HepG2 (cell line): ENCODE measurements around the gene PIAS3. TPM values are rescaled to one million over a fixed set of nuclear protein-coding genes. Genes with fewer than 3 reads are reported as not detected.
A peak's percentile ranks its signal among the peaks of the same experiment; 100 is the strongest.

ENCODE experiments used
- BCL3 ChIP-seq: sonication (generic); formaldehyde crosslinking; IDR thresholded peaks from 2 replicates; pipeline ENCODE4 v1.5.1; 2020; ENCODE audit warnings: mild to moderate bottlenecking, missing genetic modification reagents, moderate library complexity
- BCLAF1 ChIP-seq: fragments of 450-650 bp; IDR thresholded peaks from 2 replicates; pipeline ENCODE4 v1.6.1; 2017; ENCODE audit warnings: mild to moderate bottlenecking
- CSRNP1 ChIP-seq: sonication (generic); formaldehyde crosslinking; IDR thresholded peaks from 2 replicates; pipeline ENCODE4 v1.8.1; 2023; ENCODE audit warnings: mild to moderate bottlenecking, missing genetic modification reagents
- ELF3 ChIP-seq: IDR thresholded peaks from 2 replicates; pipeline ENCODE4 v1.6.1; 2016; ENCODE audit warnings: missing genetic modification reagents, missing compliant biosample characterization
- ERF ChIP-seq: IDR thresholded peaks from 2 replicates; pipeline ENCODE4 v1.6.1; 2018; ENCODE audit warnings: missing biosample characterization, missing genetic modification reagents
- HES4 ChIP-seq: sonication (generic); formaldehyde crosslinking; IDR thresholded peaks from 2 replicates; pipeline ENCODE4 v1.9.0; 2021; ENCODE audit warnings: mild to moderate bottlenecking, missing genetic modification reagents, borderline replicate concordance
- HMGXB4 ChIP-seq, 2 experiments: sonication (generic) in 1 of 2; formaldehyde crosslinking in 1 of 2; IDR thresholded peaks; 2 replicates each; pipeline versions ENCODE4 v1.4.0 to v1.6.1; 2018 to 2020; ENCODE audit warnings: missing genetic modification reagents in 2 of 2, borderline replicate concordance in 1 of 2, low read depth in 1 of 2, mild to moderate bottlenecking in 1 of 2, missing biosample characterization in 1 of 2
- KDM4B ChIP-seq: sonication (generic); formaldehyde crosslinking; IDR thresholded peaks from 2 replicates; pipeline ENCODE4 v1.4.0; 2020; ENCODE audit warnings: missing genetic modification reagents
- MIXL1 ChIP-seq: IDR thresholded peaks from 2 replicates; pipeline ENCODE4 v1.6.1; 2016
- NCOR1 ChIP-seq: fragments of 200-600 bp; sonication (generic); IDR thresholded peaks from 2 replicates; pipeline ENCODE4 v1.7.0; 2017; ENCODE audit warnings: antibody characterized with exemption, low read length, borderline replicate concordance
- POLR2A ChIP-seq, 2 experiments: IDR thresholded peaks; 2 replicates each; pipeline ENCODE4 v1.6.1; 2011; ENCODE audit warnings: low read depth in 2 of 2, low read length in 2 of 2, mild to moderate bottlenecking in 1 of 2, moderate library complexity in 1 of 2; ENCODE audit not compliant: insufficient read depth in 1 of 2
- POLR2G ChIP-seq: fragments of 200-400 bp; formaldehyde crosslinking; IDR thresholded peaks from 2 replicates; pipeline ENCODE4 v1.6.1; 2018; ENCODE audit warnings: mild to moderate bottlenecking, low read depth, low read length, moderate library complexity
- STAG1 ChIP-seq: sonication (generic); formaldehyde crosslinking; IDR thresholded peaks from 2 replicates; pipeline ENCODE4 v1.4.0; 2020; ENCODE audit warnings: missing genetic modification reagents
- TFDP2 ChIP-seq: sonication (generic); formaldehyde crosslinking; IDR thresholded peaks from 2 replicates; pipeline ENCODE4 v1.4.0; 2020; ENCODE audit warnings: missing genetic modification reagents
- ZFAT ChIP-seq: sonication (generic); formaldehyde crosslinking; conservative IDR thresholded peaks from 2 replicates; pipeline ENCODE4 v1.8.1; 2023; ENCODE audit warnings: missing genetic modification reagents, inconsistent platforms
- ZNF160 ChIP-seq: sonication (generic); formaldehyde crosslinking; IDR thresholded peaks from 2 replicates; pipeline ENCODE4 v1.8.0; 2022; ENCODE audit warnings: mild to moderate bottlenecking, inconsistent platforms, missing genetic modification reagents
- ZNF577 ChIP-seq: sonication (generic); formaldehyde crosslinking; IDR thresholded peaks from 2 replicates; pipeline ENCODE4 v1.4.0; 2020; ENCODE audit warnings: mild to moderate bottlenecking, low read depth, missing genetic modification reagents, borderline replicate concordance
- ZNF704 ChIP-seq: sonication (generic); formaldehyde crosslinking; IDR thresholded peaks from 2 replicates; pipeline ENCODE4 v1.8.1; 2023; ENCODE audit warnings: mild to moderate bottlenecking, inconsistent platforms, moderate library complexity, missing genetic modification reagents, borderline replicate concordance
- ZNF761 ChIP-seq: sonication (generic); formaldehyde crosslinking; conservative IDR thresholded peaks from 2 replicates; pipeline ENCODE4 v1.4.0; 2020; ENCODE audit warnings: mild to moderate bottlenecking, missing genetic modification reagents
- ZZZ3 ChIP-seq: sonication (generic); formaldehyde crosslinking; IDR thresholded peaks from 2 replicates; pipeline ENCODE4 v1.4.0; 2020; ENCODE audit warnings: missing genetic modification reagents, mild to moderate bottlenecking, borderline replicate concordance
- polyA plus RNA-seq, 8 experiments: library from polyadenylated mRNA; depleted of rRNA in 3 of 8; stranded (reverse) in 7 of 8; unstranded in 1 of 8; fragments of >200 nt; fragmentation: Illumina TruSeq in 4 of 8; extraction: Trizol in 4 of 8; gene quantifications; 2 replicates each; pipeline versions ENCODE4 v1.2.1 to v1.2.3, GENCODE V29; 2011 to 2016; ENCODE audit warnings: low read depth in 4 of 8, missing spikeins in 1 of 8, mixed read lengths in 1 of 8; ENCODE audit not compliant: insufficient read depth in 1 of 8
- total RNA-seq, 5 experiments: library from RNA; depleted of rRNA; stranded (reverse); fragments of >200 nt; fragmentation: Illumina TruSeq; extraction: Trizol; gene quantifications; 2 replicates each; pipeline ENCODE4 v1.2.3, GENCODE V29; 2016; ENCODE audit warnings: low read depth in 1 of 5

Gene PIAS3
- total and polyA plus RNA-seq, 2 of the 13 experiments (the other 11 are each of a cell fraction or from before 2014, with no cell fraction given) = 3.7 to 8.0 TPM

GRCh38 chr1:145859491-145860023 is 676 bp upstream of the PIAS3 start (continued):
- TF ChIP-seq ZFAT (CRISPR knock-in tag) = no peak
- no peak for TF ChIP-seq ZNF160 (CRISPR knock-in tag)
- TF ChIP-seq TFDP2 (CRISPR knock-in tag) = peak; percentile 63
- peak; percentile 7; the same call in 1 of the 2 replicates for TF ChIP-seq CSRNP1
- TF ChIP-seq HMGXB4 (CRISPR knock-in tag; IDR thresholded peaks at IDR 0.05; ENCODE audit: borderline replicate concordance in 1 of 2, low read depth in 1 of 2) = peak; percentile 13 to 48; a peak in 2 of 4 replicates
- TF ChIP-seq KDM4B (CRISPR knock-in tag) = no peak
- no peak for TF ChIP-seq STAG1 (CRISPR knock-in tag)
- no peak for TF ChIP-seq MIXL1
- no peak for TF ChIP-seq NCOR1
- 0 out of 2 replicates have a peak, but pooled peaks have one; percentile 11 for TF ChIP-seq BCL3
- TF ChIP-seq ZNF577 = no peak
- TF ChIP-seq ELF3 (CRISPR knock-in tag) = peak; percentile 48; the same call in 1 of the 2 replicates
- TF ChIP-seq POLR2G = peak; percentile 72
- no peak for TF ChIP-seq BCLAF1
- 0 out of 2 replicates have a peak, but pooled peaks have one; percentile 33 for TF ChIP-seq ZNF761 (CRISPR knock-in tag)
- peak; percentile 49; the same call in 1 of the 2 replicates for TF ChIP-seq ERF (CRISPR knock-in tag)
- no peak for TF ChIP-seq ZNF704 (CRISPR knock-in tag)
- TF ChIP-seq ZZZ3 = no peak
- TF ChIP-seq HES4 (CRISPR knock-in tag) = peak; percentile 7; the same call in 1 of the 2 replicates
- TF ChIP-seq POLR2A (IDR thresholded peaks at IDR 0.05; ENCODE audit: insufficient read depth in 1 of 2, low read depth in 2 of 2, low read length in 2 of 2) = peak in 1 of 2 experiments; percentile 72; a peak in 3 of 4 replicates
